Left ventricle myocardium inferior (tissue), 1 donor: Measurements from ENCODE around the gene IL9R. TPM values are rescaled to one million over a fixed set of nuclear protein-coding genes. Genes with fewer than 3 reads are reported as not detected.

Source experiments
- DNase-seq: peaks from one replicate; pipeline ENCODE4 v3.0.0-alpha.2; 2020
- H3K27ac ChIP-seq: fragments of 200-600 bp; replicated peaks from 2 replicates; pipeline ENCODE4 v1.8.0; 2021
- H3K27me3 ChIP-seq: fragments of 200-600 bp; 2 replicates; pipeline ENCODE4 v1.8.0; 2021; ENCODE audit warnings: low read depth
- H3K36me3 ChIP-seq: fragments of 200-600 bp; 2 replicates; pipeline ENCODE4 v1.8.0; 2021
- H3K4me1 ChIP-seq: fragments of 200-600 bp; 2 replicates; pipeline ENCODE4 v1.8.0; 2021
- H3K4me3 ChIP-seq: fragments of 200-600 bp; 2 replicates; pipeline ENCODE4 v1.8.0; 2021; ENCODE audit warnings: mild to moderate bottlenecking, moderate library complexity
- H3K9me3 ChIP-seq: fragments of 200-600 bp; replicated peaks from 2 replicates; pipeline ENCODE4 v1.8.0; 2021
- CTCF ChIP-seq: fragments of 200-600 bp; IDR thresholded peaks from 2 replicates; pipeline ENCODE4 v1.8.0; 2021; ENCODE audit warnings: antibody characterized with exemption, mild to moderate bottlenecking, borderline replicate concordance
- intact Hi-C: fragments of 100-400 bp; cut with micrococcal nuclease; formaldehyde crosslinking; loops from one replicate; pipeline ENCODE4 v1.11.0; 2022
- total RNA-seq: library from RNA; stranded (reverse); fragmentation: NEBNext Ultra II Directional; extraction: Animal tissue kit (Norgen Biotek cat#: 25700); gene quantifications from one replicate; pipeline ENCODE4 v1.2.1, GENCODE V29; 2021
- donor health status: DM: no; HTN: yes; CAD: no; lungs with severe emphysema.

IL9R gene
- total RNA-seq, 1 donor from 2014 or later = not detected

DNA sequence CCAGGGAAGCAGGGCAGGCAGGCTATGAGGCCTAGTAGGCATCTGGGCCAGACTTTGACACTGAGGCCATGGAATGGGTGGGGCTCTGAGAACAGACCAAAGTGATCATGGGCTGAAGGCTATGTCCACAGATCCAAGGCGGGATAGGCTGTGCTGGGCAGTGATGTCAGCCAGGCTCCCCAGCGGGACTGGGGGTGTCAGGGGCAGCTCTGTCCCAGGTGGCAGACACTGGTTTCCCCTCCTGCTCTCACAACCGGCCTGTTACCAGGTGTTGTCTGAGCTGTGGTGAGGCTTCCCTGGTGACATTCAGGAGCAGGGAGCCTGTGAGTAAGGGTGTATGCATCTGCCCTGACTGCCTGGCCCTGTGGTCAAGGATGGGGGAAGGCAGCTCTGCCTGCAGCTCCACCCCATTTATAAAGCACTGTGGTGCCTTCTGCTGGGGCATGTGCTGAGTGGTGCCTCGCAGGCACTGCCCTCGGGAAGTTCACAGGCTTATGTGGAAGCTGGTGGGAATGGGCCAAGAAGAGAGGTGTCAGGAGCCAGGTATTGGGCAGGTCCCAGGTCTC lies 2.9 kb downstream of the IL9R start:
- Histone ChIP-seq H3K27ac (no peak overlapping the region), H3K27me3 (no peaks in the 10 kb centered on the region), H3K9me3 (no peaks in the 10 kb centered on the region), H3K36me3 (no peaks in the 10 kb centered on the region), H3K4me1 (no peaks in the 10 kb centered on the region), H3K4me3 (no peak overlapping the region)
- no peak for TF ChIP-seq CTCF
- DNase-seq = no peak
- intact Hi-C loops = no loop called here

DNA sequence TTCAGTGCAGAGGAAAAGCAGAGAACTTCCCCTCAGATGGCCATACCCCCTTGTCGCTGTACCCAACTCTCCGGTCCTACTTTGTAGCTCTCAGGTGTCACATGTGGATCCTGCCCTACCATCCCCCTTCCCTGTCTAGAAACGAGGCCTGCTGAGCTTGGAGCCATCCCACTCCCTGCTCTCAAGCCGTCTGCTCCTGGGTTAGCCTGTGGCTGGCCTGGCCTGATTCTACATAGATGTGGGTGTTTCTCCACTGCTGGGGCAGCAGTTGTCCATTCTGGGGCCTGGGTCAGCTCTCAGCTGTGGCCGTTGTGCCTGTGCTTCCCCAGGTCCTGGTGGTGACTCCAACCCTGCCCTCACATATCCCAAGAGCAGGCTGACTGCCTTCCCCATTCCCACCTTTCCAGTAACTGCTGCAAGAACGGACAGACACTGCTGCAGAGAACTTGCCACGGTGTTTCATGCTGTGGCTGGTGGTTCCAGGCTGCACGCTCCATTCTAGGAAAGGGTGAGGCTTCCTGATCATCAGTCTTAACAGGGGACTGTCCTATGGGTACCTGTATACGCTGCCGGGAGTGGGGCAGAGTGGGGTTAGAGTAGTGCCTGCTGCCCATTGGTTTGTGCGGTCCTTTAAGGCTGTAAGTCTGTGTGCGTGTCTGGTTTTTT lies 3.6 kb downstream of the IL9R start:
- no peak overlapping the region for H3K27ac ChIP-seq
- no peaks in the 10 kb centered on the region for H3K4me1 ChIP-seq
- H3K36me3 ChIP-seq = no peaks in the 10 kb centered on the region
- intact Hi-C loops = no loop called here
- H3K4me3 ChIP-seq = no peak overlapping the region
- DNase-seq = no peak
- no peaks in the 10 kb centered on the region for H3K9me3 ChIP-seq
- H3K27me3 ChIP-seq = no peaks in the 10 kb centered on the region
- no peak for TF ChIP-seq CTCF

DNA sequence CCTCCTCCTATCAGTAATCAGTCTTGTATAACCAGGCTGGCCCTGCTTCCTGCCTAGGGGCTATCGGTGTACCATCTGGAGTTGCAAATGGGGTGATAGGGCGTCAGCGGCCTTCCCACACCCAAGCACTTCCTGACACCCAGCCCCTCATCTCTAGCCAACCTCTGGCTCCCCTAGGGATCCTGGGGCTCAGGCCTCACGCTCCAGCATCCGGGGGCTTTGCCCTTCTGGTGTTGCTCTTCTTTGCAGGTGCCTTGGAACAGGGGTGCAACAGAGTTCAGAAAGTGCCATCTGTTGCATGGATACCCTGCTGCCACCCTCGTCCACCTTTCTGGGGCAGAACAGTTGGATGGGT lies 4.1 kb downstream of the IL9R start:
- no peak for DNase-seq
- TF ChIP-seq CTCF = no peak
- Histone ChIP-seq H3K9me3 (no peaks in the 10 kb centered on the region), H3K4me3 (no peak overlapping the region), H3K36me3 (no peaks in the 10 kb centered on the region), H3K4me1 (no peaks in the 10 kb centered on the region), H3K27me3 (no peaks in the 10 kb centered on the region), H3K27ac (no peak overlapping the region)
- intact Hi-C loops = no loop called here

- Histone ChIP-seq H3K36me3 (no peaks in the 10 kb centered on the region), H3K9me3 (no peaks in the 10 kb centered on the region), H3K27me3 (no peaks in the 10 kb centered on the region), H3K27ac (no peak overlapping the region), H3K4me3 (no peak overlapping the region), H3K4me1 (no peaks in the 10 kb centered on the region)
- intact Hi-C loops = no loop called here
- TF ChIP-seq CTCF = no peak
- DNase-seq = no peak
Observed at GRCh38 chrX:156002507-156002906, 5.0 kb downstream of the IL9R start.

- H3K4me3 ChIP-seq = no peak overlapping the region
- H3K36me3 ChIP-seq = no peaks in the 10 kb centered on the region
- H3K27ac ChIP-seq = no peak overlapping the region
- TF ChIP-seq CTCF = no peak
- H3K27me3 ChIP-seq = no peaks in the 10 kb centered on the region
- intact Hi-C loops = no loop called here
- no peaks in the 10 kb centered on the region for H3K9me3 ChIP-seq
- DNase-seq = no peak
- no peaks in the 10 kb centered on the region for H3K4me1 ChIP-seq
Observed at GRCh38 chrX:156003486-156004185, 6.1 kb downstream of the IL9R start.
